Measurements from ENCODE around the gene PRKN.

The PRKN gene

GRCh38 chr6:161732594-161732993 lies 995.0 kb downstream of the PRKN start:
- DNase-seq (ENCODE audit: low read depth in 2 of 2), result no peak

GRCh38 chr6:161727083-161727833 lies 1000.3 kb downstream of the PRKN start:
- DNase-seq (ENCODE audit: low read depth in 2 of 2), result no peak

GRCh38 chr6:161722394-161722793 lies 1005.2 kb downstream of the PRKN start:
- no peak for DNase-seq (ENCODE audit: low read depth in 2 of 2)

GRCh38 chr6:161721511-161721910 lies 1006.1 kb downstream of the PRKN start:
- DNase-seq (ENCODE audit: low read depth in 2 of 2), result no peak

GRCh38 chr6:161716176-161716575 lies 1011.4 kb downstream of the PRKN start:
- DNase-seq (ENCODE audit: low read depth in 2 of 2), result no peak

- no peak for DNase-seq (ENCODE audit: low read depth in 2 of 2)
These were observed 1015.6 kb downstream of the PRKN start for GRCh38 chr6:161711938-161712337.

- no peak for DNase-seq (ENCODE audit: low read depth in 2 of 2)
These were observed 1016.1 kb downstream of the PRKN start for GRCh38 chr6:161711515-161711914.

- DNase-seq (ENCODE audit: low read depth in 2 of 2), result no peak
These were observed 1016.9 kb downstream of the PRKN start for GRCh38 chr6:161710698-161711097.

- DNase-seq (ENCODE audit: low read depth in 2 of 2), result no peak
These were observed 1026.5 kb downstream of the PRKN start for GRCh38 chr6:161701056-161701455.

- no peak for DNase-seq (ENCODE audit: low read depth in 2 of 2)
These were observed 1030.8 kb downstream of the PRKN start for GRCh38 chr6:161696801-161697200.

- DNase-seq (ENCODE audit: low read depth in 2 of 2), result no peak
These were observed 1032.6 kb downstream of the PRKN start for GRCh38 chr6:161694995-161695394.

GRCh38 chr6:161686655-161687054 lies 1040.9 kb downstream of the PRKN start:
- DNase-seq (ENCODE audit: low read depth in 2 of 2), result no peak

- DNase-seq (ENCODE audit: low read depth in 2 of 2), result no peak
These were observed 1042.7 kb downstream of the PRKN start for GRCh38 chr6:161684731-161685475.

- DNase-seq (ENCODE audit: low read depth in 2 of 2), result no peak
These were observed 1044.2 kb downstream of the PRKN start for GRCh38 chr6:161683400-161683799.

GRCh38 chr6:161682982-161683381 lies 1044.6 kb downstream of the PRKN start:
- no peak for DNase-seq (ENCODE audit: low read depth in 2 of 2)

- DNase-seq (ENCODE audit: low read depth in 2 of 2), result no peak
These were observed 1047.5 kb downstream of the PRKN start for GRCh38 chr6:161679980-161680538.

- no peak for DNase-seq (ENCODE audit: low read depth in 2 of 2)
These were observed 1050.4 kb downstream of the PRKN start for GRCh38 chr6:161677188-161677587.

GRCh38 chr6:161676586-161676985 lies 1051.0 kb downstream of the PRKN start:
- DNase-seq (ENCODE audit: low read depth in 2 of 2), result no peak

- no peak for DNase-seq (ENCODE audit: low read depth in 2 of 2)
These were observed 1052.5 kb downstream of the PRKN start for GRCh38 chr6:161674930-161675682.

- DNase-seq (ENCODE audit: low read depth in 2 of 2), result no peak
These were observed 1054.5 kb downstream of the PRKN start for GRCh38 chr6:161673026-161673425.

- DNase-seq (ENCODE audit: low read depth in 2 of 2), result no peak
These were observed 1056.4 kb downstream of the PRKN start for GRCh38 chr6:161671117-161671516.

GRCh38 chr6:161668665-161669064 lies 1058.9 kb downstream of the PRKN start:
- no peak for DNase-seq (ENCODE audit: low read depth in 2 of 2)

Measured in stimulated activated CD4-positive, alpha-beta T cell treated with anti-CD3 and anti-CD28 coated beads, Interleukin-15, amount 100 ng/mL, for 48 hours (primary cell).